Activated naive CD4-positive, alpha-beta T cell treated with Interleukin-2 at 50 U/mL for 16 hours (primary cell): ENCODE results near the gene RPL41.
"Not testable (repeated sequence)": the region's sequence is repeated elsewhere in the genome, so short reads cannot be mapped to it uniquely, and the experiment has no call there.

ENCODE experiments used
- DNase-seq: peaks from one replicate; pipeline ENCODE4 v3.0.0-alpha.2; 2020

Gene RPL41

DNA sequence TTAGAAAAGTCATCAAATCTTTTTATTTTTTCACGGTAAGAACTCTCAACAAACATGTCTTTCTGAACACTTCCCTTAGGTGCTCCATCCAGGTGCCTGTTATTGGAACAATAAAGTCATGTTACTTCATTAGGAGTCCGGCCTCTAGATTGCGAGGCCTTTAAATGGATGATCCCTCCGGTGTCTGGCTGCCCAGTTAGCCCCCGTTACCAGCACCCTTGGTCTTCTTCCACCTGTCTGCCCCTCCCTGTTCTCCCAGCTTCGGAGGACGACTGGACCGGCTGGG, 12.7 kb upstream of the RPL41 start:
- no peak for DNase-seq

GRCh38 chr12:56104109-56104814, 12.2 kb upstream of the RPL41 start, which contains the start of gene PA2G4:
Gene PA2G4, plus strand, starts transcription at chr12:56104559. Its CDS starts 179 bp downstream, at chr12:56104738.
- peak; percentile 98 for DNase-seq

DNA sequence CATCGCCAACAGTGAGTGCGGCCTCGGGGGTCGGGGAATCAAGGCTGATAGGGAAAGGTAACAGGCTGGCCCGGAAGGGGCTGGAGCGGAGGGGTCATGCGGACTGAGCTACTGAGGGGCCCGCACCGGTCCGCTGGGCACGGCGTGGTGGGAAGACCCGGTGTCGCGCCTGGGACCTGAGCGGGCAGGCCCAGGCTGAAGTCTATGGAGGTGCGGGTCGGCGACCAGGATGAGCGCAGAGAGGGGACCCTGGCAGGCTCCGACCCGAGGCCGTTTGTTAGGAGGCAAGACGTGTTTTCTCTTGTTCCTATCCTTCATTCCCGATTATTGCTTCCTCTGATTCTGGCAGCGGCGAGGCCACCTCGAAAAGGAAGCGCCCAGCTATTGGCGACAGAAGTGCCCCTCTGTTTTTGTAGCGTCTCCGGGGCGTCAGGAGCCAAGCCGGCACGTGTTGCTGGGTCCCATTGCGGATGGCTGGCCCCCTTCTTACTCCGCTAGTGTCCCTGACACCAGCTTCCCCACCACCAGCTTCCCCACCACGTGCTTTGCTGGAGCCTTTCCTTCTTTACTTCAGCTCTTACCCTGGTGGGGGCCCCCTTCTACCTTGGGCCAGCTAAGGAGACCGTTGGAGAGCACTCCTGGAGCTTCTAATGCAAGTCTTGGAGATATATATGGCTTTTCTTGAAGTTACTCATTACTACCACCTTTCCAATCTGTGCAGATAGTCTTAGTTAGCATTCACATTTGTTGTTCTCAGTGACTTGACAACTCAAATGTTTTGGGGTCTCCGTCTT, 11.4 kb upstream of the RPL41 start:
- DNase-seq = peak; percentile 34

GRCh38 chr12:56105609-56105902, 10.9 kb upstream of the RPL41 start:
- DNase-seq = no peak

DNA sequence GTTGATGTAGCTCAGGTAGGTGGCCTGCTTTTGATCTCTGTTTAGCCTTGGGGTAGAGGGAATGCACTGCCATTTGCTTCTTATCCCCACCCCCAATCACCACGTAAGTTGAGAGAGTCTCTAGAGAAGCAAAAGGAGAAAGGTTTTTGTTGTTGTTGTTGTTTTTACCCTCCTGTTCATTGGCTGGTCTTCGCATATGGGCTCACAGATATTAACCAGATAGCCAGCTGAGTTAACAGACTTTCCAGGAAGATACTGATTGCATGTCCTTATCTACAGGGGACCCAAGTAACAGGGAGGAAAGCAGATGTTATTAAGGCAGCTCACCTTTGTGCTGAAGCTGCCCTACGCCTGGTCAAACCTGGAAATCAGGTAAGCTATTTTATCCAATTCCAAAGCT, 9.2 kb upstream of the RPL41 start:
- no peak for DNase-seq

DNA sequence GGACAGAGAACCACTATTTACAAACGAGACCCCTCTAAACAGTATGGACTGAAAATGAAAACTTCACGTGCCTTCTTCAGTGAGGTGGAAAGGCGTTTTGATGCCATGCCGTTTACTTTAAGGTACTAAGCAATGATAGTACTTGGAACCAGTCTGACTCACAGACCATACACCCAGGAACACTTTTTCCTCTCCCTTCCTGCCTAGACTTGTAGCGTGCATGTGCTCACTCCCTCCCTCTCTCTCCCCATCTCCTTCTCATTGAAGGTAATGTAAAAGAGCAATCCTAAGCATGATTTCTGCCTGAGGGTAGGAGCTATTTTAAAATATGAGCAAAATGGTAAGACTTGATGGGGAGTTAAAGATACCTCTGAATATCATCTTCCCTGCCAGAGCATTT, 5.9 kb upstream of the RPL41 start:
- no peak for DNase-seq

GRCh38 chr12:56114084-56114483, 2.3 kb upstream of the RPL41 start:
- DNase-seq = no peak

- no peak for DNase-seq
Measured at GRCh38 chr12:56115329-56115728, 1.1 kb upstream of the RPL41 start.

- not testable (repeated sequence) for DNase-seq
Measured at GRCh38 chr12:56117082-56117706, 761 bp downstream of the RPL41 start.

DNA sequence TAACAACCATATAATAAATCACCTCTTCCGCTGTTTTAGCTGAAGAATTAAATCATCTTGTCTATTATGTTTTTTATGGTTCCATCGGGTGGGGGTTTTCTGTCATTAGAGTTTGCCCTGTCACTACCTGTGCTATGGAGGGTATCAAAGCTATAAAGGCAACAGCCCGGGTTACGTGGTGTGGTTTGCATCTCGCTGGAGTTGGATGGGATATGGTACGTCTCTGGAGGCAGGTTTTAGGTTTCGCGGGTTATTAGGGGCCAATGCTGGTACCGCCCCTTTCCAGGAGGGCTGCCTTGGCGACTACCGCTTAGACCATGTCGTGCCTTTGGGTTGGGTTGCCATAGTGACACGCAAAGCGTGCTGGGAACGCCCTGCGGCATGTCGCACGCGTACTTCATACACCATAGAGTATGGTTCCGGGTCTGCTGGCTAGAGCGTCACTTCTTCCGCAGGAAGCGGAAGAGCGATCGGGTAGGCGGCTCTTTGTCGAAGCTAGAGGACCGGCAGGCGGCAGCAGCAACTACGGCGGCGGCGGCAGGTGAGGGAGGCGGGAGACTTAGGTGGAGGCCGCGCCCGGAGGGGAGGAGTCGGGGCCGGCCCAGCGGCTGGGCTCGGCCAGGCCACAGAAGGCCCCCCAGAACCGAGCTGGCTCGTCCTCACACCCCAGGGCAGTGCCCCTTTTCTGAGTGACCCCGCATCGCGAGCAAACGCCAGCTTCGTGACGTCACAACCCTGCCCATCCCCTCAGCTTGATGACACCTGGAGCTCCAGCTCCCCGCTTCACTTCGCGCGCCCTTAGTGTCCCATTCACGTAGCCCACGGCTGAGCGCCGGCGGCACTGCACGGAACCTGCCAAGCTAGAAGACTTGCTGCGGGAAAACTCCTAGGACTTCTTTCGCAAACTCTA, 1.6 kb downstream of the RPL41 start, which contains the start of gene ZC3H10:
Gene ZC3H10, plus strand, starts transcription at position 489 of the 910 bp plus-strand sequence. CDS start 2,297 bp downstream, outside the sequence.
- peak; percentile 97 for DNase-seq

DNA sequence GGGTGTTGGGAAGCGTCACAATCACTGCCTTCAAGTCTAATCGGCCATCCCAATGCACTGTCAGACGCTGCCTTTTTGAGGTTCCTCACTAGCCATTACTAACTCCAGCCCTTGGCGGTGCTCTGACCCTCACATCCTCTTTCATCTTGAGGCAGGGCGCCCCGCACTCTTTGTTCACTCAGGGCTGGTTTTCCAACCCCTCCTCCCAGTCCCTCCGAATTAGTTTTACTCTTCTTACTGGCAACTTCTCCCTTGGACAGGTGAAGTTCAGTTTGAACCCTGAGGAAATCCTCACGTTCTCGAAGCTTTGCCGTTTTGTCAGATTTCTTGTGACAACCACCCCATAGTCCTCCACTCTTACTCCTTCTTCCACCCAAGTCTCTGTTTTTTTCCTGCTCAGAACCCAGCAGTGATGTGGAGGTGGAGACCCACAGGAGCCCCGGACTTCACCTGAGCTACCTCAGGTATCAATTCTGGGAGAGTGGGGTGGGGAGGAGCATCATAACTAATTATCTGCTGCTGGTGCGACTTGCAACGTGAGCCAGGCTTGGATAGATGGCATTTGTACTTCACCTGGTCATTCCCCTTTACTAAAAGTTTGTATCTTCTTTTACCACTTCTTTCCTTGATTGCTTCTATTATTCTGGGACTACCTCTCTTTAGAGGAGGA, 2.4 kb downstream of the RPL41 start:
- no peak for DNase-seq

GRCh38 chr12:56119361-56119796, 2.9 kb downstream of the RPL41 start:
- peak; percentile 60 for DNase-seq

DNA sequence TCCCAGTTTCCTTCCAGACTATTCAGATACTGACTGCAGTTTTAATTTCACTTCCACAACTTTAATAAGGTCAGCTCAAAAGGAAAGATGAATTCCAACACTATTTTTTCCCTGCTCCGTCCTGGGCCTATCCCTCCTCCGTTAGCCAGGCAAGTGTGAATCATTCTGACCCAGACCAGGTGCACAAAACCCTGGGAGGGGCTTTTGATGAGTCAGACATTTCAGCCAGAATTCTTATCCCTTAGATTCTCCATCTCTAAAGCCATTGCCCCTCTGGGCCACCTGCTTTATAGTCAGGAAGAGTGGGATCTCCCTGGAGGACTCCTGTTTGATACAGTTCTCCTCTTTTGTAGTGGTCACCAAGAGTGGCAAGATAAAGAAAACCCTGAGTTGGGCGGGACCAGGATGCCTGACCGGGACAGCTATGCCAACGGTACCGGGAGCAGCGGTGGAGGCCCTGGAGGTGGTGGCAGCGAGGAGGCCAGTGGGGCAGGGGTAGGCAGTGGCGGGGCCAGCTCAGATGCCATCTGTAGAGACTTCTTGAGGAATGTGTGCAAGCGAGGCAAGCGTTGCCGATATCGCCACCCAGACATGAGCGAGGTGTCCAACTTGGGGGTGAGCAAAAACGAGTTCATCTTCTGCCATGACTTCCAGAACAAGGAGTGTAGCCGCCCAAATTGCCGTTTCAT, 3.9 kb downstream of the RPL41 start:
- DNase-seq = no peak

DNA sequence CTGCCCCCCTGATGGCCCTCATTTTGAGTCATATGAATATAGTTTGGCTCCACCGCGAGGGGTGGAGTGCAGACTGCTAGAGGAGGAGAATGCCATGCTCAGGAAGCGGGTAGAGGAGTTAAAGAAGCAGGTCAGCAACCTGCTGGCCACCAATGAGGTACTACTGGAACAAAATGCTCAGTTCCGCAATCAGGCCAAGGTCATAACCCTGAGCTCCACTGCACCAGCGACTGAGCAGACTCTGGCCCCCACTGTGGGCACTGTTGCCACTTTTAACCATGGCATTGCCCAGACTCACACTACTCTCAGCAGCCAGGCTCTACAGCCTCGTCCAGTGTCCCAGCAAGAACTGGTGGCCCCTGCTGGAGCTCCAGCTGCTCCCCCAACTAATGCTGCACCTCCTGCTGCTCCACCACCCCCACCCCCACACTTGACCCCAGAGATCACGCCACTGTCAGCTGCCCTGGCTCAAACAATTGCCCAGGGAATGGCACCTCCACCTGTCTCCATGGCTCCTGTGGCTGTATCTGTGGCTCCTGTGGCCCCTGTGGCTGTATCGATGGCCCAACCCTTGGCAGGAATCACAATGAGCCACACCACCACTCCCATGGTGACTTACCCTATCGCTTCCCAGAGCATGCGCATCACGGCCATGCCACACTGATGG, 4.9 kb downstream of the RPL41 start:
- no peak for DNase-seq

DNA sequence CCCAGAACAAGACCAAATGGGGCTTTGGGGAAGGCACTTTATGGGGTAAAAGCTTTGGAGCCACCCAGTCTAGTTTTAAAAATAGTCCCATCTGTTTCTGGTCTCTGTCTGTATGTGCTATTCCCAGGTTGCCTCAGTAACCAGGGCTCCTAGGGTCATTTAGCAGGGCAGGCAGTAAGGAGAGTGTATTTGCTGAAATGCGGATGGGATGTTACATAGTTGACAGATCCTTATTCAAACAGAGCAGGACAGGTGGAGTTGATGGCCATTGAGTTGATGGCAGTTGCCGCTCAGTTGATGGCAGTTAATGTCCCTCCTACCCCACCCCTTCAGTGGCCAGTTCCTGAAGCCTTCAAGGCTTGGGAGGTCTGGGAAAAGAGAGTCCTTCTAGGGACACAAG, 6.2 kb downstream of the RPL41 start:
- DNase-seq = no peak

DNA sequence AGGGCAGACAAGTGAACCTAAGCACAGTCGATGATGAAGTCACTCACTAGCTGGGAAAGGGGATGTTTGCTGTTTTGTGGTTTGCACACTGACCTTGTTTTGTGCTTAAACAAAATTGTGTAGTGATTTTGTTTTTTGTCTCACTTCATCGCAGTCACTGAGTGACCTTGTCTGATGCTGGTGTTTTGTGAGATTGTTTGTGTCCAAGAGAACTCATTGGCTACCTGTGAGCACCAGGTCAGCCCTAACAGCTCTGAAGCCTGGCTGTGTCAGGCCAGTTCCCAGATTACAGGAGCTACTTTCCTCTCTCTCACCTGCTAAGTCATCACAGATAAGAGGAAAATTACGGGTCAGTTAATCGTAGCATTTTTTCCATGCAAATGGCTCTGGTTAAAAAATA, 7.7 kb downstream of the RPL41 start:
- no peak for DNase-seq

DNA sequence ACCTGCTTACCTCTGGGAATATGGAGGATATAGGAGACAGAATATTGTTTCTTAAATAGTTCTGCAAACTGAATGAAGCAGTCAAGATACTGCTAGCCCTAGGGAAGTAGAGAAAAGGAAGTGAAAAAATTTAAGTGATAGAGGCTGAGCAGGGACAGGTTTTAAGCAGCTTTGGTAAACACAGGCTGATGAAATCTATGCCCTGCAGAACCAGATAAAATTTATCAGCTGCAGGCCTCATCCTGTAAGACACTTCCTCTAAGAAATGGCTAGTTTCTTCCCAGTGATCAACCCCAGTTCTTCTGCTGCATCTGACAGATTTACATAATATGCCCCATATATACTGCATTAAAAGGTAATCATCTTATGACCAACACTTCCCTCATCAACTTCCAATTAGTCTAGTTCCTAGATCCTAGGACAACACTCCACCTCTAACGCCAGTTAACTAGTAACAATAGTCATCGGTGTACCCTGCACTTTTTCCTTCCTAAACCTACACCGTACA, 10.4 kb downstream of the RPL41 start:
- no peak for DNase-seq

- no peak for DNase-seq
Measured at GRCh38 chr12:56127485-56127887, 11.1 kb downstream of the RPL41 start.

DNA sequence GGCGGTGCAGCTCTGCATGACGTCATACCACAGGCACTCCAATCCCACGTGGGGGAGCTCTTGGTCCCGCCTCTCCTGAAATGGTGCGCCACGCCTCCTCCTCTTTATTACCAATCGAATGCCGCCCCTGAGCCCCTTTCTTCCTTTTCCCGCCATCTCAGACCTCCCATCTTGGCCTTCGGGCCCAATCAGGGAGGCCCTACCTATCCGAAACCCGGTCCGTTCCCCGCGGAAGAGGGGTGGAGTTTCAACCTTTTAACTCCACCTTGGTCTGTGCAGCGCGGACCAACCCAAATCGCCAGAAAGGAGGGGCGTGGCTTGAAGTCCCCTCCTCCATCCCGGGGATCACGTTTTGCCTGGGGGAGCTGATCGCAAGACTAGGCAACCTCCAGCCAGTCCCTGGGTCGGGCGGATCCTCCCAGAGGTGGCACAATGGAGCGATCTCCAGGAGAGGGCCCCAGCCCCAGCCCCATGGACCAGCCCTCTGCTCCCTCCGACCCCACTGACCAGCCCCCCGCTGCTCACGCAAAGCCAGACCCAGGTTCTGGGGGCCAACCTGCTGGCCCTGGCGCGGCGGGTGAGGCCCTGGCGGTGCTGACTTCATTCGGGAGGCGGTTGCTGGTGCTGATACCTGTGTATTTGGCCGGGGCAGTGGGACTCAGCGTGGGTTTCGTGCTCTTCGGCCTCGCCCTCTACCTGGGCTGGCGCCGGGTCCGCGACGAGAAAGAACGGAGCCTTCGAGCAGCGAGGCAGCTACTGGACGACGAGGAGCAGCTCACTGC, 11.6 kb downstream of the RPL41 start, which contains the start of gene ESYT1:
Gene ESYT1, plus strand, starts transcription at position 380 of the 782 bp plus-strand sequence. Its CDS starts 53 bp downstream, at position 433.
- peak; percentile 97 for DNase-seq

GRCh38 chr12:56128670-56129205, 12.3 kb downstream of the RPL41 start:
- DNase-seq = no peak
